HepG2 (cell line): Measurements from ENCODE around the gene SLC35E4. TPM values are rescaled to one million over a fixed set of nuclear protein-coding genes. Genes with fewer than 3 reads are reported as not detected.

Experiments
- ATAC-seq: fragments of 200-7000 bp; cut with Tn5 transposase; 3 replicates; pipeline ENCODE4 v1.9.1; 2020; ENCODE audit warnings: mild to moderate bottlenecking, moderate library complexity
- BruUV-seq: library from RNA; stranded (reverse); fragments of 400-500 nt; replicated peaks from 2 replicates; lab custom pipeline; 2021; lab: Mats Ljungman, UMichigan
- CTCF ChIA-PET: fragments of 300-600 bp; formaldehyde crosslinking; extraction: SDS; loops from one replicate; lab custom pipeline; 2021; ENCODE audit warnings: low total read pairs, inconsistent platforms, low intra/inter-chr PET ratio; lab: Yijun Ruan, JAX
- POLR2A ChIA-PET: fragments of 350-600 bp; sonication (Branson Sonifier 250); formaldehyde crosslinking; loops from one replicate; lab custom pipeline; 2020; ENCODE audit warnings: antibody characterized with exemption, inconsistent platforms; lab: Yijun Ruan, JAX
- DNase-seq: peaks from one replicate; pipeline ENCODE4 v3.0.0-alpha.2; 2015; ENCODE audit warnings: low spot score
- FAIRE-seq: peaks from 3 replicates; lab custom pipeline; 2011; peaks lifted over from hg19 to GRCh38; lab: Jason Lieb, UNC
- H2AFZ ChIP-seq: one replicate; pipeline ENCODE4 v1.6.1; 2011; ENCODE audit warnings: low read length, inconsistent platforms
- H3K27ac ChIP-seq: fragments of 300-600 bp; 3 replicates; pipeline ENCODE4 v1.8.0; 2011; ENCODE audit warnings: mixed run types, mild to moderate bottlenecking, mixed read lengths, low read length, inconsistent platforms; ENCODE audit not compliant: insufficient read depth; ENCODE audit errors: extremely low read length
- H3K27me3 ChIP-seq, 2 experiments: fragments of 200-600 bp in 1 of 2; 2 replicates in 1 of 2; 3 replicates in 1 of 2; pipeline versions ENCODE4 v1.6.0 to v1.8.0; 2011; ENCODE audit warnings: low read length in 2 of 2, mild to moderate bottlenecking in 2 of 2, moderate library complexity in 2 of 2, inconsistent platforms in 1 of 2; ENCODE audit not compliant: insufficient read depth in 2 of 2, control insufficient read depth in 1 of 2
- H3K36me3 ChIP-seq, 2 experiments: fragments of 200-600 bp in 1 of 2; replicated peaks in 1 of 2; 2 replicates in 1 of 2; 3 replicates in 1 of 2; pipeline versions ENCODE4 v1.5.1 to v1.8.0; 2011; ENCODE audit warnings: low read length in 2 of 2, inconsistent platforms in 1 of 2; ENCODE audit not compliant: insufficient read depth in 2 of 2, control insufficient read depth in 1 of 2
- H3K4me1 ChIP-seq: 2 replicates; pipeline ENCODE4 v1.5.1; 2012; ENCODE audit warnings: low read length, inconsistent platforms; ENCODE audit not compliant: insufficient read depth
- H3K4me2 ChIP-seq: 2 replicates; pipeline ENCODE4 v1.6.0; 2011; ENCODE audit warnings: low read depth, low read length, inconsistent platforms
- H3K4me3 ChIP-seq, 3 experiments: fragments of 200-600 bp in 1 of 3; sonication (generic), shearing (Covaris generic) in 1 of 3; replicated peaks in 1 of 3; 2 replicates each; pipeline ENCODE4 v1.5.1; 2011 to 2016; ENCODE audit warnings: low read length in 3 of 3, inconsistent platforms in 2 of 3, low read depth in 2 of 3, mild to moderate bottlenecking in 2 of 3, control low read depth in 1 of 3, mixed read lengths in 1 of 3; ENCODE audit not compliant: insufficient read depth in 1 of 3
- H3K79me2 ChIP-seq: one replicate; pipeline ENCODE4 v1.6.1; 2011; ENCODE audit warnings: low read length, inconsistent platforms; ENCODE audit not compliant: insufficient read depth
- H3K9ac ChIP-seq: 2 replicates; pipeline ENCODE4 v1.6.0; 2011; ENCODE audit warnings: mild to moderate bottlenecking, low read depth, low read length, inconsistent platforms; ENCODE audit not compliant: insufficient read depth
- H3K9me3 ChIP-seq: 2 replicates; pipeline ENCODE4 v1.5.1; 2012; ENCODE audit warnings: mild to moderate bottlenecking, low read length
- H4K20me1 ChIP-seq: 2 replicates; pipeline ENCODE4 v1.6.0; 2011; ENCODE audit warnings: inconsistent platforms, mild to moderate bottlenecking, low read length, moderate library complexity; ENCODE audit not compliant: insufficient read depth
- ATF7 ChIP-seq, 2 experiments: fragments of 450-650 bp in 1 of 2; sonication (generic) in 1 of 2; formaldehyde crosslinking in 1 of 2; IDR thresholded peaks; 2 replicates each; pipeline versions ENCODE4 v1.4.0 to v1.6.1; 2016 to 2020; ENCODE audit warnings: antibody characterized with exemption in 1 of 2, mild to moderate bottlenecking in 1 of 2, missing genetic modification reagents in 1 of 2
- HOXA9 ChIP-seq: sonication (generic); formaldehyde crosslinking; IDR thresholded peaks from 2 replicates; pipeline ENCODE4 v1.8.1; 2022; ENCODE audit warnings: missing genetic modification reagents, mild to moderate bottlenecking, moderate library complexity, borderline replicate concordance
- PCBP2 ChIP-seq: fragments of 200-400 bp; formaldehyde crosslinking; optimal IDR thresholded peaks from 2 replicates; pipeline ENCODE3; 2018; ENCODE audit warnings: low read length, low read depth; ENCODE audit not compliant: poor library complexity, severe bottlenecking
- RNF219 ChIP-seq: sonication (generic); formaldehyde crosslinking; IDR thresholded peaks from 2 replicates; pipeline ENCODE4 v1.5.0; 2020; ENCODE audit warnings: mild to moderate bottlenecking, missing genetic modification reagents
- ZFP37 ChIP-seq: sonication (generic); formaldehyde crosslinking; IDR thresholded peaks from 2 replicates; pipeline ENCODE4 v1.4.0; 2020; ENCODE audit warnings: missing genetic modification reagents, borderline replicate concordance
- WGBS: methylation state at CpG from one replicate; pipeline ENCODE4 v1.1.6; 2017; ENCODE audit warnings: low lambda C conversion rate; 5-methylcytosine and 5-hydroxymethylcytosine counted together
- in situ Hi-C: cut with HindIII; loops from 2 replicates; pipeline ENCODE4 v1.10.0; 2017; ENCODE audit warnings: low pct_unique_long_range_greater_than_20kb; ENCODE audit not compliant: extremely low pct_ligation_motif_present
- intact Hi-C: fragments of 100-400 bp; cut with micrococcal nuclease; formaldehyde crosslinking; loops from one replicate; pipeline ENCODE4 v1.10.0; 2022; ENCODE audit not compliant: unreplicated experiment
- polyA plus RNA-seq, 8 experiments: library from polyadenylated mRNA; depleted of rRNA in 3 of 8; stranded (reverse) in 7 of 8; unstranded in 1 of 8; fragments of >200 nt; fragmentation: Illumina TruSeq in 4 of 8; extraction: Trizol in 4 of 8; gene quantifications; 2 replicates each; pipeline versions ENCODE4 v1.2.1 to v1.2.3, GENCODE V29; 2011 to 2016; ENCODE audit warnings: low read depth in 4 of 8, missing spikeins in 1 of 8, mixed read lengths in 1 of 8; ENCODE audit not compliant: insufficient read depth in 1 of 8
- total RNA-seq, 5 experiments: library from RNA; depleted of rRNA; stranded (reverse); fragments of >200 nt; fragmentation: Illumina TruSeq; extraction: Trizol; gene quantifications; 2 replicates each; pipeline ENCODE4 v1.2.3, GENCODE V29; 2016; ENCODE audit warnings: low read depth in 1 of 5

The SLC35E4 gene
- total and polyA plus RNA-seq, 2 of the 13 experiments (the other 11 are each of a cell fraction or from before 2014, with no cell fraction given): 0.07 to 0.15 TPM

DNA sequence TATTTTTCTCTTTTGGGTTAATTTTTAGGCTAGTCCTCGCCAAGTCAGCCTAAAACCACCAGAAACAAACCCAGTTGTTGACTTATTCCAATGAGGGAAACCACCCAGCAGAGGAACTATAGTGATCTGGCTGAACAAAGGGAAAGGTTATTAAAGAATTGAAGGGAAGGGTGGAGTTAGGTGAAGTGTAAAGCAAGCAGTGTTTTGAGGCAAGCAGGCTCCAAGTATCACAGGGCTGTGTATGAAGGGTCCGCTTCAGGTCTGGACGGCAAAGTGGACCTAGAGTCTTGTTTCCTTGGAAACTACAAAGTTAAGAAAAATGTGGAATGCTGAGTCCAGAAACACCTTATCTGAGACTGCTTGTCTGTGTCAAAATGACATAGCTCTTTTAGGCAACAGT is 31.8 kb upstream of the SLC35E4 start:
- Histone ChIP-seq H3K9me3 (no peaks in the 10 kb centered on the region), H3K79me2 (no peaks in the 10 kb centered on the region), H3K4me3 (no peak overlapping the region), H3K9ac (no peak overlapping the region), H3K36me3 (no peaks in the 10 kb centered on the region), H3K4me2 (no peak overlapping the region), H3K27me3 (peaks cover 0 to 16% of the 10 kb centered on the region in 2 experiments; a peak in 2 of 5 replicates), H2AFZ (no peak overlapping the region), H3K27ac (no peak overlapping the region), H4K20me1 (no peaks in the 10 kb centered on the region), H3K4me1 (peaks cover 28% of the 10 kb centered on the region)
- intact Hi-C loops: loop anchor here (2.0 kb wide), 1 partner anchor 159 kb away; no protein-coding TSS in a partner anchor
- FAIRE-seq (no peak), ATAC-seq (no peak), DNase-seq (no peak)
- 31% methylated on average over 3 of the region's 3 CpGs for WGBS
- TF ChIP-seq PCBP2: no peak
- no peak for TF ChIP-seq RNF219 (CRISPR knock-in tag)
- no TSS peak for BruUV-seq
- in situ Hi-C loops: no loop called here
- ChIA-PET CTCF (no interaction called here), POLR2A (no interaction called here)

DNA sequence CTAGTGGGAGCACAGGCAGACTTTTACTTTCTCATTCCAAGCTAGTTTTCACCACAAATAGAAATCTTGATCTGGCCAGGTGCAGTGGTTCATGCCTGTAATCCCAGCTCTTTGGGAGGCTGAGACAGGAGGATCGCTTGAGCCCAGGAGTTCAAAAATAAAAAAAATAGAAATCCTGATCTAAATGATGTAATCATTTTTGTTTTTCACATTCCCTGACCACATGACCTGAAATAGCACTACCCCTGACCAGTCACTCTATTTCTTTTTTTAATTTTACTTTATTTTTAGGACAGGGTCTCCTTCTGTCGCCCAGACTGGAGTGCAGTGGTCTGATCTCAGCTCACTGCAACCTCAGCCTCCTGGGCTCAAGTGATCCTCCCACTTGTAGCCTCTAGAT is 30.9 kb upstream of the SLC35E4 start:
- no peaks in the 10 kb centered on the region for H3K79me2 ChIP-seq
- no peak for DNase-seq
- no peak overlapping the region for H2AFZ ChIP-seq
- TF ChIP-seq HOXA9: no peak
- peak; percentile 57 for TF ChIP-seq ATF7 (IDR thresholded peaks at IDR 0.05)
- no peak for TF ChIP-seq ATF7 (CRISPR knock-in tag; IDR thresholded peaks at IDR 0.05)
- TF ChIP-seq ZFP37: no peak
- ATAC-seq: no peak
- no peak overlapping the region for H3K4me3 ChIP-seq
- intact Hi-C loops: no loop called here
- no peaks in the 10 kb centered on the region for H4K20me1 ChIP-seq
- no peak overlapping the region for H3K9ac ChIP-seq
- H3K9me3 ChIP-seq: no peaks in the 10 kb centered on the region
- H3K36me3 ChIP-seq: no peaks in the 10 kb centered on the region
- ChIA-PET POLR2A (no interaction called here), CTCF (no interaction called here)
- H3K4me2 ChIP-seq: no peak overlapping the region
- peaks cover 0 to 16% of the 10 kb centered on the region in 2 experiments; a peak in 3 of 5 replicates for H3K27me3 ChIP-seq
- no peak for FAIRE-seq
- peaks cover 38% of the 10 kb centered on the region for H3K4me1 ChIP-seq
- in situ Hi-C loops: no loop called here
- H3K27ac ChIP-seq: no peak overlapping the region
- WGBS: 85% methylated on average over 2 of the region's 2 CpGs
- BruUV-seq: no TSS peak
